DND-41 (cell line): ENCODE measurements around the gene CDK13.

Source experiments
- CTCF ChIP-seq: IDR thresholded peaks from 2 replicates; pipeline ENCODE4 v1.5.1; 2012; ENCODE audit warnings: borderline replicate concordance, low read length, moderate library complexity, mild to moderate bottlenecking; ENCODE audit not compliant: poor library complexity, severe bottlenecking; ENCODE audit errors: extremely low read depth
- EZH2 ChIP-seq: IDR thresholded peaks from 3 replicates; pipeline ENCODE4 v1.6.1; 2012; ENCODE audit warnings: borderline replicate concordance, low read depth, mild to moderate bottlenecking, moderate library complexity, low read length, inconsistent platforms; ENCODE audit not compliant: severe bottlenecking

- TF ChIP-seq CTCF: no peak
- TF ChIP-seq EZH2: no peak
Observed at GRCh38 chr7:40077849-40078248, 127.8 kb downstream of the CDK13 start.
